Neuronal stem cell (in vitro differentiated cells): ENCODE measurements around the gene SLC9A9.

Source experiments
- DNase-seq: peaks from one replicate; pipeline ENCODE4 v3.0.0-alpha.2; 2013; ENCODE audit warnings: low spot score
- H2AFZ ChIP-seq: one replicate; pipeline ENCODE4 v1.6.1; 2013; ENCODE audit warnings: mild to moderate bottlenecking, low read length, inconsistent platforms
- H2AK5ac ChIP-seq: 2 replicates; pipeline ENCODE4 v1.6.1; 2013; ENCODE audit warnings: low read depth, mild to moderate bottlenecking, inconsistent platforms, low read length, moderate library complexity, mixed read lengths
- H2BK120ac ChIP-seq: 2 replicates; pipeline ENCODE4 v1.6.1; 2013; ENCODE audit warnings: low read depth, mild to moderate bottlenecking, inconsistent platforms, low read length, moderate library complexity, mixed read lengths
- H2BK12ac ChIP-seq: one replicate; pipeline ENCODE4 v1.6.1; 2013; ENCODE audit warnings: low read length, inconsistent platforms
- H2BK15ac ChIP-seq: 2 replicates; pipeline ENCODE4 v1.6.1; 2013; ENCODE audit warnings: mild to moderate bottlenecking, low read length, inconsistent platforms, mixed read lengths
- H2BK5ac ChIP-seq: one replicate; pipeline ENCODE4 v1.6.1; 2013; ENCODE audit warnings: inconsistent platforms, mild to moderate bottlenecking, low read length, moderate library complexity
- H3K14ac ChIP-seq: one replicate; pipeline ENCODE4 v1.6.1; 2013; ENCODE audit warnings: low read length, inconsistent platforms
- H3K18ac ChIP-seq: 2 replicates; pipeline ENCODE4 v1.6.1; 2013; ENCODE audit warnings: low read length, inconsistent platforms
- H3K23ac ChIP-seq: 2 replicates; pipeline ENCODE4 v1.6.1; 2013; ENCODE audit warnings: low read depth, mild to moderate bottlenecking, mixed read lengths, low read length, inconsistent platforms; ENCODE audit not compliant: poor library complexity
- H3K27ac ChIP-seq: replicated peaks from 3 replicates; pipeline ENCODE4 v1.5.1; 2013; ENCODE audit warnings: low read length, inconsistent platforms
- H3K27me3 ChIP-seq, 3 experiments: 2 replicates each; pipeline ENCODE4 v1.6.1; 2013; ENCODE audit warnings: low read length in 3 of 3, mild to moderate bottlenecking in 2 of 3, inconsistent platforms in 1 of 3, low read depth in 1 of 3, mixed read lengths in 1 of 3, moderate library complexity in 1 of 3; ENCODE audit not compliant: control insufficient read depth in 3 of 3, insufficient read depth in 3 of 3
- H3K36me3 ChIP-seq, 2 donors: replicated peaks in 1 of 2; 2 replicates each; pipeline ENCODE4 v1.6.1; 2013; ENCODE audit warnings: low read length in 2 of 2; ENCODE audit not compliant: control insufficient read depth in 2 of 2, insufficient read depth in 2 of 2
- H3K4ac ChIP-seq: 2 replicates; pipeline ENCODE4 v1.6.1; 2013; ENCODE audit warnings: inconsistent platforms, mild to moderate bottlenecking, low read length, moderate library complexity
- H3K4me1 ChIP-seq, 2 donors: 1 replicate in 1 of 2; 2 replicates in 1 of 2; pipeline ENCODE4 v1.6.1; 2013; ENCODE audit warnings: low read length in 2 of 2, low read depth in 1 of 2; ENCODE audit not compliant: control insufficient read depth in 2 of 2, insufficient read depth in 1 of 2
- H3K4me2 ChIP-seq: one replicate; pipeline ENCODE4 v1.6.1; 2013; ENCODE audit warnings: mild to moderate bottlenecking, low read length, inconsistent platforms; ENCODE audit not compliant: insufficient read depth, poor library complexity, severe bottlenecking
- H3K4me3 ChIP-seq, 2 donors: 2 replicates each; pipeline ENCODE4 v1.5.1; 2013; ENCODE audit warnings: low read length in 2 of 2, mild to moderate bottlenecking in 2 of 2, inconsistent platforms in 1 of 2, moderate library complexity in 1 of 2
- H3K79me1 ChIP-seq: one replicate; pipeline ENCODE4 v1.6.1; 2013; ENCODE audit warnings: low read depth, mild to moderate bottlenecking, inconsistent platforms, low read length, moderate library complexity
- H3K9ac ChIP-seq: one replicate; pipeline ENCODE4 v1.6.1; 2013; ENCODE audit warnings: mild to moderate bottlenecking, low read depth, low read length, inconsistent platforms; ENCODE audit not compliant: poor library complexity
- H3K9me3 ChIP-seq, 2 donors: replicated peaks in 1 of 2; 2 replicates each; pipeline versions ENCODE3 to v1.6.1; 2013; ENCODE audit warnings: low read length in 2 of 2, mild to moderate bottlenecking in 2 of 2, inconsistent platforms in 1 of 2, low read depth in 1 of 2, mixed read lengths in 1 of 2, moderate library complexity in 1 of 2; ENCODE audit not compliant: control insufficient read depth in 2 of 2, insufficient read depth in 1 of 2
- H4K8ac ChIP-seq: one replicate; pipeline ENCODE4 v1.6.1; 2013; ENCODE audit warnings: low read depth, mild to moderate bottlenecking, inconsistent platforms, low read length, moderate library complexity
- H4K91ac ChIP-seq: one replicate; pipeline ENCODE4 v1.6.1; 2013; ENCODE audit warnings: low read length, low read depth, mild to moderate bottlenecking, inconsistent platforms; ENCODE audit not compliant: poor library complexity
- WGBS, 2 donors: extraction: QIAGEN DNeasy Blood & Tissue Kit; methylation state at CpG; one replicate each; pipeline ENCODE4 v1.1.7; 2013; ENCODE audit warnings: missing lambda C conversion rate in 2 of 2, mixed read lengths in 1 of 2; ENCODE audit not compliant: insufficient read length in 2 of 2, insufficient replicate concordance in 1 of 2; ENCODE audit errors: extremely low coverage in 2 of 2; 5-methylcytosine and 5-hydroxymethylcytosine counted together

Gene SLC9A9

GRCh38 chr3:143693506-143693905, 154.8 kb downstream of the SLC9A9 start:
- Histone ChIP-seq H2BK5ac (no peak overlapping the region), H4K91ac (no peak overlapping the region), H3K4me3 (no peak overlapping the region), H3K9ac (no peak overlapping the region), H4K8ac (no peak overlapping the region), H3K4ac (no peak overlapping the region), H3K4me2 (no peak overlapping the region), H2BK15ac (no peak overlapping the region), H3K27me3 (peaks cover 0 to under 1% (median 0%) of the 10 kb centered on the region in 3 experiments), H3K9me3 (no peaks in the 10 kb centered on the region), H3K18ac (no peak overlapping the region), H3K36me3 (no peaks in the 10 kb centered on the region), H3K14ac (no peak overlapping the region), H3K27ac (no peak overlapping the region), H2BK120ac (no peak overlapping the region), H3K23ac (no peak overlapping the region), H3K4me1 (no peaks in the 10 kb centered on the region), H2BK12ac (no peak overlapping the region), H2AK5ac (no peak overlapping the region), H2AFZ (peak overlapping the region; percentile 18), H3K79me1 (no peaks in the 10 kb centered on the region)
- no peak for DNase-seq
- no CpG with 5 or more reads among the region's 1 CpG for WGBS, 2 donors

- H3K9me3 ChIP-seq = no peaks in the 10 kb centered on the region
- no peaks in the 10 kb centered on the region for H3K79me1 ChIP-seq
- H2AK5ac ChIP-seq = no peak overlapping the region
- H2BK15ac ChIP-seq = no peak overlapping the region
- DNase-seq = no peak
- H3K4me3 ChIP-seq = no peak overlapping the region
- H2BK5ac ChIP-seq = no peak overlapping the region
- H3K4ac ChIP-seq = no peak overlapping the region
- peaks cover 0 to 15% (median 0%) of the 10 kb centered on the region in 3 experiments for H3K27me3 ChIP-seq
- no peak overlapping the region for H3K23ac ChIP-seq
- H3K27ac ChIP-seq = no peak overlapping the region
- no peak overlapping the region for H2BK12ac ChIP-seq
- H2AFZ ChIP-seq = no peak overlapping the region
- H3K18ac ChIP-seq = no peak overlapping the region
- H3K9ac ChIP-seq = no peak overlapping the region
- no peak overlapping the region for H2BK120ac ChIP-seq
- no peak overlapping the region for H3K14ac ChIP-seq
- no peaks in the 10 kb centered on the region for H3K36me3 ChIP-seq
- no peak overlapping the region for H3K4me2 ChIP-seq
- H4K8ac ChIP-seq = no peak overlapping the region
- no peaks in the 10 kb centered on the region for H3K4me1 ChIP-seq
- no CpG with 5 or more reads among the region's 5 CpGs for WGBS, 2 donors
- no peak overlapping the region for H4K91ac ChIP-seq
Measured at GRCh38 chr3:143686638-143687197, 161.6 kb downstream of the SLC9A9 start.

DNA sequence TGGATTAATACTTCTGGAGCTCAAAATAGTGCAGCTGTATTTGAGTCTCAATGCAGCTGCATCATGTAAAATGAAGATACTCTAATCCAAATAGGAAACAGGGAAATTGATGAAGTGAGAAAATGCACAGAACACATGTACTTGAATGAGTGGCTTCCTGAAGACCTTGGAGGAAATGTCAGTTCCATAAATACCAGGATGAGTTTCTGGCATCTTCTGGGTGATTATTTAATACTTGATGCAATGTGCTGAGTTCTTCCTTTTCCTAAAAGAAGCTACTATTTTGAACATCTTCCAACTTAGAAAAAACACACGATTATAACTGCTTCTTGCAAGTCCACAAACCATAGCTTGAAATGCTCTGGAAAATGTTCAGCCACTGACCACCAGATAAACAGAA, 162.8 kb downstream of the SLC9A9 start:
- H4K91ac ChIP-seq = no peak overlapping the region
- no peak overlapping the region for H3K9ac ChIP-seq
- WGBS, 2 donors = no CpG with 5 or more reads among the region's 1 CpG
- H3K79me1 ChIP-seq = no peaks in the 10 kb centered on the region
- no peaks in the 10 kb centered on the region for H3K4me1 ChIP-seq
- no peak overlapping the region for H2BK15ac ChIP-seq
- no peak for DNase-seq
- no peak overlapping the region for H3K4ac ChIP-seq
- H3K27me3 ChIP-seq = peaks cover 0 to 15% (median 0%) of the 10 kb centered on the region in 3 experiments
- no peak overlapping the region for H2BK5ac ChIP-seq
- H3K4me2 ChIP-seq = no peak overlapping the region
- H3K4me3 ChIP-seq = no peak overlapping the region
- no peaks in the 10 kb centered on the region for H3K9me3 ChIP-seq
- H2BK120ac ChIP-seq = no peak overlapping the region
- H3K18ac ChIP-seq = no peak overlapping the region
- no peak overlapping the region for H3K14ac ChIP-seq
- no peak overlapping the region for H2AFZ ChIP-seq
- H2BK12ac ChIP-seq = no peak overlapping the region
- no peak overlapping the region for H3K23ac ChIP-seq
- no peak overlapping the region for H2AK5ac ChIP-seq
- no peak overlapping the region for H3K27ac ChIP-seq
- no peaks in the 10 kb centered on the region for H3K36me3 ChIP-seq
- no peak overlapping the region for H4K8ac ChIP-seq

DNA sequence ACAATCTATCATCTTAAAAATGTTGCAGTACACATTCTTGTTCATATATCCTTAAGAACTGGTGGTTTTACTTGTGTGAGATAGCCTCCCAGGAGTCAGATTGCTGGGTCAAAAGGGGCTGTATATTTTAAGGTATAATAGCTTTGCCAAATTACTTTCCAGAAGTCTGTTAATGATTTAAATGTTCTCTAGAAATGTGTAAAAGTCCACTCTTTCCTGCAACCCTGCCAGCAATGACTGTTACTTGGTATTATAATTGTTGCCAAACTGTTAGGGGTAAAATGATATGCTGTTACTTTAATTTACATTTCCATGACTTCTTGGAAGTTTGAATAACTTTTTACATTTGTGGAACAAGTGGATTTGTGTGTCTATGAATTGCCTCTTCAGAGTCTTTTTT, 170.8 kb downstream of the SLC9A9 start:
- no peak overlapping the region for H2AK5ac ChIP-seq
- no peak overlapping the region for H3K18ac ChIP-seq
- H3K27me3 ChIP-seq = no peaks in the 10 kb centered on the region
- H3K9me3 ChIP-seq = no peaks in the 10 kb centered on the region
- no peak overlapping the region for H2BK12ac ChIP-seq
- H3K27ac ChIP-seq = no peak overlapping the region
- H3K4me2 ChIP-seq = no peak overlapping the region
- no peak overlapping the region for H3K4ac ChIP-seq
- H2BK120ac ChIP-seq = no peak overlapping the region
- no peak overlapping the region for H4K91ac ChIP-seq
- no peak overlapping the region for H3K23ac ChIP-seq
- H3K36me3 ChIP-seq = no peaks in the 10 kb centered on the region
- no peak for DNase-seq
- H3K79me1 ChIP-seq = no peaks in the 10 kb centered on the region
- H2BK5ac ChIP-seq = no peak overlapping the region
- H2AFZ ChIP-seq = no peak overlapping the region
- no peak overlapping the region for H4K8ac ChIP-seq
- H2BK15ac ChIP-seq = no peak overlapping the region
- no peak overlapping the region for H3K9ac ChIP-seq
- H3K4me3 ChIP-seq = no peak overlapping the region
- peaks cover 0 to 3% of the 10 kb centered on the region in 2 donors for H3K4me1 ChIP-seq
- no peak overlapping the region for H3K14ac ChIP-seq
